Psoas muscle (tissue), 8 donors: Measurements from ENCODE around the gene CAB39. TPM values are rescaled to one million over a fixed set of nuclear protein-coding genes. Genes with fewer than 3 reads are reported as not detected.

ENCODE experiments used
- ATAC-seq, 4 donors: fragments of 200-7000 bp; cut with Tn5 transposase; one replicate each; pipeline ENCODE4 v1.9.1; 2020; ENCODE audit warnings: moderate library complexity in 3 of 4, mild to moderate bottlenecking in 2 of 4
- DNase-seq, 2 donors: peaks; one replicate each; pipeline ENCODE4 v3.0.0-alpha.2; 2020
- H3K27ac ChIP-seq: fragments of 200-600 bp; one replicate; pipeline ENCODE4 v1.8.0; 2022
- H3K27me3 ChIP-seq, 3 donors: fragments of 200-600 bp in 1 of 3; one replicate each; pipeline versions ENCODE4 v1.6.1 to v1.8.0; 2013 to 2022; ENCODE audit warnings: low read length in 2 of 3, mild to moderate bottlenecking in 2 of 3, moderate library complexity in 1 of 3; ENCODE audit not compliant: insufficient read depth in 3 of 3
- H3K36me3 ChIP-seq, 2 donors: fragments of 200-600 bp in 1 of 2; one replicate each; pipeline versions ENCODE4 v1.6.1 to v1.8.0; 2013 to 2022; ENCODE audit warnings: low read depth in 1 of 2, mild to moderate bottlenecking in 1 of 2, moderate library complexity in 1 of 2; ENCODE audit not compliant: insufficient read depth in 1 of 2
- H3K4me1 ChIP-seq: fragments of 200-600 bp; one replicate; pipeline ENCODE4 v1.8.0; 2022
- H3K4me3 ChIP-seq: fragments of 200-600 bp; one replicate; pipeline ENCODE4 v1.8.0; 2022; ENCODE audit warnings: mild to moderate bottlenecking
- H3K9me3 ChIP-seq: fragments of 200-600 bp; one replicate; pipeline ENCODE4 v1.8.0; 2022
- WGBS, 3 donors: extraction: QIAGEN DNeasy Blood & Tissue Kit; methylation state at CpG; one replicate each; pipeline versions ENCODE4 v1.1.6 to v1.1.7; 2013; 5-methylcytosine and 5-hydroxymethylcytosine counted together
- intact Hi-C, 2 donors: fragments of 100-400 bp; cut with DNase I; formaldehyde crosslinking; loops; one replicate each; pipeline versions ENCODE4 v1.11.0 to v1.14.2; 2022
- polyA plus RNA-seq, 3 donors: library from polyadenylated mRNA; stranded (reverse); fragments of 200-250 nt; gene quantifications; one replicate each; pipeline ENCODE4 v1.2.3, GENCODE V29; 2013
- total RNA-seq, 4 donors: library from RNA; stranded (reverse); fragmentation: NEBNext Ultra II Directional in 2 of 4; extraction: Animal tissue kit (Norgen Biotek cat#: 25700) in 2 of 4; gene quantifications; one replicate each; pipeline versions ENCODE4 v1.2.1 to v1.2.4, GENCODE V29; 2021 to 2023
- TF ChIP-seq, protein P1 (sequence below): fragments of 200-600 bp; IDR thresholded peaks from one replicate; pipeline ENCODE4 v1.8.0; 2022; ENCODE audit warnings: antibody characterized with exemption
- donor health status: healthy with polysubstance abuse.
- donor health status: DM: no; HTN: no; CAD: no; lungs with moderate emphysema.
- donor health status: Bipolar disorder and iron deficiency.
- donor health status: healthy.
- donor health status: DM: yes; HTN: yes; CAD: no.
- donor health status: DM: no; HTN: no; CAD: no.
- donor health status: DM: no; HTN: no; CAD: no.
- donor health status: DM: yes; HTN: yes; CAD: no.

The CAB39 gene
- total and polyA plus RNA-seq, 7 donors = 36.0 to 166 (median 123) TPM

GRCh38 chr2:230678451-230678850 is 34.2 kb upstream of the CAB39 start:
- TF ChIP-seq, protein P1, sequence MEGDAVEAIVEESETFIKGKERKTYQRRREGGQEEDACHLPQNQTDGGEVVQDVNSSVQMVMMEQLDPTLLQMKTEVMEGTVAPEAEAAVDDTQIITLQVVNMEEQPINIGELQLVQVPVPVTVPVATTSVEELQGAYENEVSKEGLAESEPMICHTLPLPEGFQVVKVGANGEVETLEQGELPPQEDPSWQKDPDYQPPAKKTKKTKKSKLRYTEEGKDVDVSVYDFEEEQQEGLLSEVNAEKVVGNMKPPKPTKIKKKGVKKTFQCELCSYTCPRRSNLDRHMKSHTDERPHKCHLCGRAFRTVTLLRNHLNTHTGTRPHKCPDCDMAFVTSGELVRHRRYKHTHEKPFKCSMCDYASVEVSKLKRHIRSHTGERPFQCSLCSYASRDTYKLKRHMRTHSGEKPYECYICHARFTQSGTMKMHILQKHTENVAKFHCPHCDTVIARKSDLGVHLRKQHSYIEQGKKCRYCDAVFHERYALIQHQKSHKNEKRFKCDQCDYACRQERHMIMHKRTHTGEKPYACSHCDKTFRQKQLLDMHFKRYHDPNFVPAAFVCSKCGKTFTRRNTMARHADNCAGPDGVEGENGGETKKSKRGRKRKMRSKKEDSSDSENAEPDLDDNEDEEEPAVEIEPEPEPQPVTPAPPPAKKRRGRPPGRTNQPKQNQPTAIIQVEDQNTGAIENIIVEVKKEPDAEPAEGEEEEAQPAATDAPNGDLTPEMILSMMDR = no peak
- H3K9me3 ChIP-seq = no peaks in the 10 kb centered on the region
- no peaks in the 10 kb centered on the region for H3K27me3 ChIP-seq
- no peak for ATAC-seq
- intact Hi-C loops = loop anchor here in 1 of 2 donors (5.0 kb wide), 1 partner anchor 34 kb away; the partner anchor contains the start of gene CAB39
- H3K4me3 ChIP-seq = no peak overlapping the region
- no peaks in the 10 kb centered on the region for H3K4me1 ChIP-seq
- DNase-seq = no peak
- H3K36me3 ChIP-seq = no peaks in the 10 kb centered on the region
- H3K27ac ChIP-seq = no peak overlapping the region

GRCh38 chr2:230680463-230681170 is 32.0 kb upstream of the CAB39 start:
- H3K36me3 ChIP-seq = no peaks in the 10 kb centered on the region
- ATAC-seq (peak in 2 of 4 donors; percentile 25 to 58), DNase-seq (no peak)
- H3K9me3 ChIP-seq = no peaks in the 10 kb centered on the region
- no peak overlapping the region for H3K27ac ChIP-seq
- H3K4me1 ChIP-seq = no peaks in the 10 kb centered on the region
- intact Hi-C loops = no loop called here
- TF ChIP-seq, protein P1 = no peak
- 69 to 83% (median 72%) methylated on average over 11 of the region's 11 CpGs for WGBS, 3 donors
- H3K27me3 ChIP-seq = no peaks in the 10 kb centered on the region
- no peak overlapping the region for H3K4me3 ChIP-seq

GRCh38 chr2:230681171-230681545 is 31.5 kb upstream of the CAB39 start:
- Histone ChIP-seq H3K27ac (no peak overlapping the region), H3K9me3 (no peaks in the 10 kb centered on the region), H3K36me3 (no peaks in the 10 kb centered on the region), H3K27me3 (no peaks in the 10 kb centered on the region), H3K4me3 (no peak overlapping the region), H3K4me1 (no peaks in the 10 kb centered on the region)
- no peak for DNase-seq
- 76 to 86% (median 85%) methylated on average over 7 of the region's 7 CpGs for WGBS, 3 donors
- no peak for ATAC-seq
- intact Hi-C loops = no loop called here
- TF ChIP-seq, protein P1 = no peak

GRCh38 chr2:230682546-230682945 is 30.1 kb upstream of the CAB39 start:
- no peaks in the 10 kb centered on the region for H3K27me3 ChIP-seq
- 78 to 91% (median 84%) methylated on average over 3 of the region's 3 CpGs for WGBS, 3 donors
- H3K36me3 ChIP-seq = no peaks in the 10 kb centered on the region
- H3K27ac ChIP-seq = no peak overlapping the region
- ATAC-seq (no peak), DNase-seq (no peak)
- peaks cover 5% of the 10 kb centered on the region for H3K4me1 ChIP-seq
- H3K9me3 ChIP-seq = no peaks in the 10 kb centered on the region
- intact Hi-C loops = no loop called here
- TF ChIP-seq, protein P1 = no peak
- H3K4me3 ChIP-seq = no peak overlapping the region
